IMR-90 (cell line): Measurements from ENCODE around the gene OR2T1. TPM values are rescaled to one million over a fixed set of nuclear protein-coding genes. Genes with fewer than 3 reads are reported as not detected.
"Not testable (repeated sequence)": the region's sequence is repeated elsewhere in the genome, so short reads cannot be mapped to it uniquely, and the experiment has no call there.

Experiments used
- ATAC-seq: fragments of 200-7000 bp; cut with Tn5 transposase; 2 replicates; pipeline ENCODE4 v1.9.1; 2020; ENCODE audit warnings: low read depth, mild to moderate bottlenecking, moderate library complexity
- BruUV-seq: library from RNA; stranded (reverse); fragments of 400-500 nt; replicated peaks from 2 replicates; lab custom pipeline; 2021; lab: Mats Ljungman, UMichigan
- CTCF ChIA-PET: fragments of 300-600 bp; formaldehyde crosslinking; extraction: SDS; loops from one replicate; lab custom pipeline; 2021; ENCODE audit warnings: antibody characterized with exemption; lab: Yijun Ruan, JAX
- POLR2A ChIA-PET: fragments of 300-600 bp; sonication (Branson Sonifier 250); formaldehyde crosslinking; loops from one replicate; lab custom pipeline; 2022; ENCODE audit warnings: antibody characterized with exemption; ENCODE audit not compliant: unreplicated experiment; lab: Charles Lee
- DNase-seq: peaks from one replicate; pipeline ENCODE4 v3.0.0; 2013
- H2AFZ ChIP-seq: replicated peaks from 2 replicates; pipeline ENCODE3; 2013; ENCODE audit warnings: low read length, mild to moderate bottlenecking; ENCODE audit not compliant: poor library complexity
- H2AK5ac ChIP-seq: 2 replicates; pipeline ENCODE4 v1.6.1; 2013; ENCODE audit warnings: low read depth, low read length, inconsistent platforms
- H2AK9ac ChIP-seq: replicated peaks from 2 replicates; pipeline ENCODE3; 2013; ENCODE audit warnings: mild to moderate bottlenecking, low read depth, low read length, moderate library complexity; ENCODE audit not compliant: poor library complexity
- H2BK120ac ChIP-seq: 2 replicates; pipeline ENCODE4 v1.6.1; 2013; ENCODE audit warnings: low read depth, low read length, inconsistent platforms
- H2BK15ac ChIP-seq: 3 replicates; pipeline ENCODE4 v1.6.1; 2013; ENCODE audit warnings: low read depth, low read length, inconsistent platforms
- H2BK20ac ChIP-seq: 2 replicates; pipeline ENCODE4 v1.6.1; 2013; ENCODE audit warnings: low read depth, mild to moderate bottlenecking, inconsistent platforms, low read length, moderate library complexity
- H2BK5ac ChIP-seq: 2 replicates; pipeline ENCODE4 v1.6.1; 2013; ENCODE audit warnings: mild to moderate bottlenecking, low read depth, low read length, inconsistent platforms; ENCODE audit not compliant: poor library complexity, severe bottlenecking
- H3K14ac ChIP-seq: replicated peaks from 2 replicates; pipeline ENCODE4 v1.6.1; 2013; ENCODE audit warnings: low read depth, low read length, inconsistent platforms
- H3K18ac ChIP-seq: 2 replicates; pipeline ENCODE4 v1.6.1; 2013; ENCODE audit warnings: low read depth, low read length, control low read depth
- H3K23ac ChIP-seq: 2 replicates; pipeline ENCODE4 v1.6.1; 2013; ENCODE audit warnings: low read depth, low read length, inconsistent platforms
- H3K27ac ChIP-seq: 2 replicates; pipeline ENCODE4 v1.5.1; 2013; ENCODE audit warnings: mild to moderate bottlenecking, control low read depth, low read length; ENCODE audit not compliant: insufficient read depth
- H3K27me3 ChIP-seq: 2 replicates; pipeline ENCODE4 v1.6.1; 2013; ENCODE audit warnings: low read length; ENCODE audit not compliant: control insufficient read depth, insufficient read depth
- H3K36me3 ChIP-seq: 2 replicates; pipeline ENCODE4 v1.6.1; 2013; ENCODE audit warnings: low read length, mixed read lengths; ENCODE audit not compliant: control insufficient read depth, insufficient read depth
- H3K4ac ChIP-seq: 2 replicates; pipeline ENCODE4 v1.6.1; 2013; ENCODE audit warnings: low read depth, low read length, inconsistent platforms
- H3K4me1 ChIP-seq: 2 replicates; pipeline ENCODE4 v1.6.1; 2013; ENCODE audit warnings: low read length, mixed read lengths; ENCODE audit not compliant: control insufficient read depth, insufficient read depth
- H3K4me2 ChIP-seq: 2 replicates; pipeline ENCODE4 v1.6.1; 2013; ENCODE audit warnings: low read depth, mild to moderate bottlenecking, control low read depth, low read length, moderate library complexity
- H3K4me3 ChIP-seq: 2 replicates; pipeline ENCODE4 v1.5.1; 2013; ENCODE audit warnings: low read depth, mild to moderate bottlenecking, control low read depth, low read length, moderate library complexity; ENCODE audit not compliant: insufficient read depth
- H3K56ac ChIP-seq: 2 replicates; pipeline ENCODE4 v1.6.1; 2013; ENCODE audit warnings: low read length, inconsistent platforms; ENCODE audit not compliant: insufficient read depth; ENCODE audit errors: extremely low read depth
- H3K79me1 ChIP-seq, 2 experiments: 2 replicates each; pipeline ENCODE4 v1.6.1; 2013; ENCODE audit warnings: low read length in 2 of 2, inconsistent platforms in 1 of 2, low read depth in 1 of 2
- H3K9ac ChIP-seq: 2 replicates; pipeline ENCODE4 v1.6.1; 2013; ENCODE audit warnings: low read depth, low read length, control low read depth
- H3K9me1 ChIP-seq: 2 replicates; pipeline ENCODE4 v1.6.1; 2013; ENCODE audit warnings: low read length, inconsistent platforms; ENCODE audit not compliant: insufficient read depth
- H3K9me3 ChIP-seq: 2 replicates; pipeline ENCODE4 v1.6.1; 2013; ENCODE audit warnings: low read length; ENCODE audit not compliant: control insufficient read depth, insufficient read depth
- H4K20me1 ChIP-seq: 2 replicates; pipeline ENCODE4 v1.6.1; 2013; ENCODE audit warnings: low read length, inconsistent platforms; ENCODE audit not compliant: insufficient read depth
- H4K5ac ChIP-seq: 2 replicates; pipeline ENCODE4 v1.6.1; 2013; ENCODE audit warnings: mild to moderate bottlenecking, low read depth, low read length, control low read depth
- H4K8ac ChIP-seq, 2 experiments: 2 replicates each; pipeline ENCODE4 v1.6.1; 2013; ENCODE audit warnings: low read depth in 2 of 2, low read length in 2 of 2, control low read depth in 1 of 2, inconsistent platforms in 1 of 2
- H4K91ac ChIP-seq: 2 replicates; pipeline ENCODE4 v1.6.1; 2013; ENCODE audit warnings: low read depth, low read length, inconsistent platforms; ENCODE audit not compliant: insufficient read depth
- WGBS, 2 experiments: methylation state at CpG; one replicate each; pipeline versions ENCODE4 v1.1.5 to v1.1.7; 2013; ENCODE audit warnings: missing lambda C conversion rate in 2 of 2; ENCODE audit not compliant: insufficient read length in 1 of 2; ENCODE audit errors: extremely low coverage in 2 of 2; 5-methylcytosine and 5-hydroxymethylcytosine counted together
- dilution Hi-C: fragments of 300-500 bp; cut with HindIII; formaldehyde crosslinking; loops from one replicate; pipeline ENCODE4 v1.14.3; 2018; ENCODE audit warnings: low sequenced_read_pairs; ENCODE audit not compliant: unreplicated experiment
- in situ Hi-C: fragments of 300-500 bp; cut with MboI; formaldehyde crosslinking; loops from 3 replicates; pipeline ENCODE4 v1.14.3; 2019; ENCODE audit warnings: low sequenced_read_pairs, inconsistent platforms, mixed read lengths
- intact Hi-C: fragments of 100-400 bp; cut with micrococcal nuclease; formaldehyde crosslinking; loops from 2 replicates; pipeline ENCODE4 v1.10.0; 2022
- polyA plus RNA-seq, 3 experiments: library from polyadenylated mRNA; depleted of rRNA; stranded (reverse); fragments of >200 nt; gene quantifications; 2 replicates each; pipeline ENCODE4 v1.2.3, GENCODE V29; 2012; ENCODE audit warnings: low replicate concordance in 1 of 3
- total RNA-seq: library from RNA; depleted of rRNA; stranded (reverse); fragments of >200 nt; gene quantifications from 2 replicates; pipeline ENCODE4 v1.2.3, GENCODE V29; 2012

OR2T1 gene
- total and polyA plus RNA-seq, 2 of the 4 experiments (the other 2 are of a cell fraction): not detected

- H2AK5ac ChIP-seq, H3K56ac ChIP-seq, intact Hi-C loops, H2AK9ac ChIP-seq, H3K9me1 ChIP-seq, H4K8ac ChIP-seq, BruUV-seq, H3K79me1 ChIP-seq, H3K4me3 ChIP-seq, H3K14ac ChIP-seq, H2AFZ ChIP-seq, H3K9ac ChIP-seq, H3K18ac ChIP-seq, H4K20me1 ChIP-seq, H3K4ac ChIP-seq, H2BK120ac ChIP-seq, H2BK5ac ChIP-seq, H3K36me3 ChIP-seq, in situ Hi-C loops, dilution Hi-C loops, ATAC-seq, H4K5ac ChIP-seq, H2BK15ac ChIP-seq, DNase-seq, H3K27ac ChIP-seq, H3K4me2 ChIP-seq, H3K4me1 ChIP-seq, H4K91ac ChIP-seq, CTCF ChIA-PET, POLR2A ChIA-PET, H2BK20ac ChIP-seq, H3K9me3 ChIP-seq, H3K23ac ChIP-seq, H3K27me3 ChIP-seq: not testable (repeated sequence)
- no CpG with 5 or more reads among the region's 2 CpGs for whole genome bisulfite sequencing, 2 experiments
These were observed 39.8 kb downstream of the OR2T1 start for GRCh38 chr1:248442500-248443277.

DNA sequence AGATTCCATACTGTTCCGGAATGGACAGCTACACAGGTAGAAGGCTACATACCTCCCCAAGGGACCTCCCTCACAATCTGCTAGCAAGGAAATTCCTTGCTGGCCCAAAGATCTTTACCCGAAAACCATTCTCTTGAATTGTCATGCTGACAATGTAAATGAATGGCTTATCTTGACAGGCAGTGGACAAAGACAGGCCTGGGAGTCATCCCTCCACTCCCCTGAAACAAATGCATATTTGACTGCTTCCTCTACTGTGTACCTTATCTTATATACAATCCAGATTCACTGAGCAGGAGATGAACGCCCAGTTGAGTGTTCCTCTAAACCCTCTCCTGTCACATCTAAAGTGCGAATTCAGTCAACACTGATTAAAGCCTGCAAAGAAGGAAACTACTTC is 41.8 kb downstream of the OR2T1 start:
- H4K20me1 ChIP-seq, H2AK9ac ChIP-seq, CTCF ChIA-PET, H2BK120ac ChIP-seq, H3K18ac ChIP-seq, H4K91ac ChIP-seq, H2AFZ ChIP-seq, intact Hi-C loops, H3K36me3 ChIP-seq, H3K4ac ChIP-seq, BruUV-seq, H3K56ac ChIP-seq, H4K5ac ChIP-seq, POLR2A ChIA-PET, ATAC-seq, H3K27ac ChIP-seq, H2BK20ac ChIP-seq, H3K14ac ChIP-seq, H3K23ac ChIP-seq, in situ Hi-C loops, H3K4me3 ChIP-seq, H2BK5ac ChIP-seq, H3K27me3 ChIP-seq, DNase-seq, H3K4me2 ChIP-seq, H4K8ac ChIP-seq, H3K9me3 ChIP-seq, H3K79me1 ChIP-seq, H3K9me1 ChIP-seq, dilution Hi-C loops, H2AK5ac ChIP-seq, H2BK15ac ChIP-seq, H3K9ac ChIP-seq, H3K4me1 ChIP-seq: not testable (repeated sequence)
- WGBS, 2 experiments: 63% methylated on average over 2 of the region's 4 CpGs; no CpG with 5 or more reads in 1 of the 2 experiments
